ENCODE results near the gene NUP88.
"Not testable (repeated sequence)": the region's sequence is repeated elsewhere in the genome, so short reads cannot be mapped to it uniquely, and the experiment has no call there.

NUP88 gene

GRCh38 chr17:5419356-5419958 lies at the start of gene NUP88:
Gene NUP88 (minus strand): TSS chr17:5419662. CDS start chr17:5419650, 12 bp downstream.
- peak; percentile 97 for DNase-seq

- no peak for DNase-seq
Measured at GRCh38 chr17:5468075-5468473, 48.6 kb upstream of the NUP88 start.

- DNase-seq: no peak
Measured at GRCh38 chr17:5467416-5467815, 48.0 kb upstream of the NUP88 start.

GRCh38 chr17:5466295-5466694 lies 46.8 kb upstream of the NUP88 start:
- no peak for DNase-seq

- DNase-seq: no peak
Measured at GRCh38 chr17:5464717-5465507, 45.5 kb upstream of the NUP88 start.

GRCh38 chr17:5446786-5447185 lies 27.3 kb upstream of the NUP88 start:
- no peak for DNase-seq

- DNase-seq: no peak
Measured at GRCh38 chr17:5444209-5444608, 24.7 kb upstream of the NUP88 start.

- no peak for DNase-seq
Measured at GRCh38 chr17:5443728-5444127, 24.3 kb upstream of the NUP88 start.

GRCh38 chr17:5439446-5439764 lies 19.9 kb upstream of the NUP88 start:
- DNase-seq: no peak

GRCh38 chr17:5438716-5439445 lies 19.4 kb upstream of the NUP88 start, which contains the start of gene C1QBP:
Gene C1QBP (minus strand): TSS chr17:5439155. CDS start chr17:5439073, 82 bp downstream.
- DNase-seq: peak; percentile 89

- no peak for DNase-seq
Measured at GRCh38 chr17:5437721-5438317, 18.4 kb upstream of the NUP88 start.

GRCh38 chr17:5435781-5436315 lies 16.4 kb upstream of the NUP88 start:
- DNase-seq: not testable (repeated sequence)

- DNase-seq: no peak
Measured at GRCh38 chr17:5434984-5435383, 15.5 kb upstream of the NUP88 start.

- no peak for DNase-seq
Measured at GRCh38 chr17:5431949-5432556, 12.6 kb upstream of the NUP88 start.

- not testable (repeated sequence) for DNase-seq
Measured at GRCh38 chr17:5431234-5431633, 11.8 kb upstream of the NUP88 start.

- DNase-seq: no peak
Measured at GRCh38 chr17:5430413-5430999, 11.0 kb upstream of the NUP88 start.

- no peak for DNase-seq
Measured at GRCh38 chr17:5429191-5429887, 9.9 kb upstream of the NUP88 start.

- no peak for DNase-seq
Measured at GRCh38 chr17:5425826-5426225, 6.4 kb upstream of the NUP88 start.

GRCh38 chr17:5424909-5425308 lies 5.4 kb upstream of the NUP88 start:
- DNase-seq: no peak

GRCh38 chr17:5422505-5422904 lies 3.0 kb upstream of the NUP88 start:
- DNase-seq: no peak

- DNase-seq: peak; percentile 81
Measured at GRCh38 chr17:5419959-5420653, 644 bp upstream of the NUP88 start, which contains the start of gene RPAIN. Gene RPAIN (plus strand): TSS chr17:5420182. CDS start chr17:5420211, 29 bp downstream.

Data from GDM1 (cell line).